ENCODE data around the gene RWDD3. TPM values are rescaled to one million over a fixed set of nuclear protein-coding genes. Genes with fewer than 3 reads are reported as not detected.

The RWDD3 gene
- total RNA-seq, 2 experiments from 2014 or later, result 14.3 to 14.5 TPM

- Mint-ChIP-seq H3K4me3 (no peak overlapping the region), H3K27ac (no peak overlapping the region), H3K4me1 (ENCODE audit: low read depth) (no peaks in the 10 kb centered on the region), H3K27me3 (peaks cover 13% of the 10 kb centered on the region), H3K9me3 (no peaks in the 10 kb centered on the region), H3K36me3 (ENCODE audit: low read depth) (no peaks in the 10 kb centered on the region)
- no peaks in the 10 kb centered on the region for H3K4me1 ChIP-seq (ENCODE audit: insufficient read depth, low read length)
- DNase-seq (no peak), ATAC-seq (ENCODE audit: poor library complexity) (no peak)
- TF ChIP-seq, protein P1, sequence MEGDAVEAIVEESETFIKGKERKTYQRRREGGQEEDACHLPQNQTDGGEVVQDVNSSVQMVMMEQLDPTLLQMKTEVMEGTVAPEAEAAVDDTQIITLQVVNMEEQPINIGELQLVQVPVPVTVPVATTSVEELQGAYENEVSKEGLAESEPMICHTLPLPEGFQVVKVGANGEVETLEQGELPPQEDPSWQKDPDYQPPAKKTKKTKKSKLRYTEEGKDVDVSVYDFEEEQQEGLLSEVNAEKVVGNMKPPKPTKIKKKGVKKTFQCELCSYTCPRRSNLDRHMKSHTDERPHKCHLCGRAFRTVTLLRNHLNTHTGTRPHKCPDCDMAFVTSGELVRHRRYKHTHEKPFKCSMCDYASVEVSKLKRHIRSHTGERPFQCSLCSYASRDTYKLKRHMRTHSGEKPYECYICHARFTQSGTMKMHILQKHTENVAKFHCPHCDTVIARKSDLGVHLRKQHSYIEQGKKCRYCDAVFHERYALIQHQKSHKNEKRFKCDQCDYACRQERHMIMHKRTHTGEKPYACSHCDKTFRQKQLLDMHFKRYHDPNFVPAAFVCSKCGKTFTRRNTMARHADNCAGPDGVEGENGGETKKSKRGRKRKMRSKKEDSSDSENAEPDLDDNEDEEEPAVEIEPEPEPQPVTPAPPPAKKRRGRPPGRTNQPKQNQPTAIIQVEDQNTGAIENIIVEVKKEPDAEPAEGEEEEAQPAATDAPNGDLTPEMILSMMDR (IDR thresholded peaks at IDR 0.05), result no peak
- no peaks in the 10 kb centered on the region for H3K9me3 ChIP-seq (ENCODE audit: control insufficient read depth in 1 of 2, insufficient read depth in 1 of 2, low read length in 2 of 2)
- no peak overlapping the region for H3K27ac ChIP-seq (ENCODE audit: low read depth in 1 of 2, low read length in 2 of 2)
- CTCF ChIA-PET, result no interaction called here
- H3K27me3 ChIP-seq (ENCODE audit: control insufficient read depth in 1 of 2, insufficient read depth in 2 of 2, low read length in 2 of 2), result no peaks in the 10 kb centered on the region
- no peaks in the 10 kb centered on the region for H3K36me3 ChIP-seq (ENCODE audit: insufficient read depth, low read length)
- POLR2A ChIA-PET, result no interaction called here
- intact Hi-C loops (cut with DNase I, micrococcal nuclease), result no loop called here
- no peak overlapping the region for H3K4me3 ChIP-seq (ENCODE audit: low read length)
These were observed 28.9 kb downstream of the RWDD3 start for GRCh38 chr1:95262913-95263312.

- H3K27ac ChIP-seq (ENCODE audit: low read depth in 1 of 2, low read length in 2 of 2), result no peak overlapping the region
- H3K36me3 ChIP-seq (ENCODE audit: insufficient read depth, low read length), result no peaks in the 10 kb centered on the region
- no peaks in the 10 kb centered on the region for H3K4me1 Mint-ChIP-seq (ENCODE audit: low read depth)
- H3K9me3 Mint-ChIP-seq, result no peaks in the 10 kb centered on the region
- H3K4me1 ChIP-seq (ENCODE audit: insufficient read depth, low read length), result no peaks in the 10 kb centered on the region
- ChIA-PET CTCF (no interaction called here), POLR2A (no interaction called here)
- H3K4me3 Mint-ChIP-seq, result no peak overlapping the region
- no peak overlapping the region for H3K27ac Mint-ChIP-seq
- DNase-seq (no peak), ATAC-seq (ENCODE audit: poor library complexity) (no peak)
- peaks cover 13% of the 10 kb centered on the region for H3K27me3 Mint-ChIP-seq
- H3K4me3 ChIP-seq (ENCODE audit: low read length), result no peak overlapping the region
- no peaks in the 10 kb centered on the region for H3K9me3 ChIP-seq (ENCODE audit: control insufficient read depth in 1 of 2, insufficient read depth in 1 of 2, low read length in 2 of 2)
- TF ChIP-seq, protein P1 (IDR thresholded peaks at IDR 0.05), result no peak
- no peaks in the 10 kb centered on the region for H3K36me3 Mint-ChIP-seq (ENCODE audit: low read depth)
- intact Hi-C loops (cut with DNase I, micrococcal nuclease), result no loop called here
- no peaks in the 10 kb centered on the region for H3K27me3 ChIP-seq (ENCODE audit: control insufficient read depth in 1 of 2, insufficient read depth in 2 of 2, low read length in 2 of 2)
These were observed 29.4 kb downstream of the RWDD3 start for GRCh38 chr1:95263450-95263849.

DNA sequence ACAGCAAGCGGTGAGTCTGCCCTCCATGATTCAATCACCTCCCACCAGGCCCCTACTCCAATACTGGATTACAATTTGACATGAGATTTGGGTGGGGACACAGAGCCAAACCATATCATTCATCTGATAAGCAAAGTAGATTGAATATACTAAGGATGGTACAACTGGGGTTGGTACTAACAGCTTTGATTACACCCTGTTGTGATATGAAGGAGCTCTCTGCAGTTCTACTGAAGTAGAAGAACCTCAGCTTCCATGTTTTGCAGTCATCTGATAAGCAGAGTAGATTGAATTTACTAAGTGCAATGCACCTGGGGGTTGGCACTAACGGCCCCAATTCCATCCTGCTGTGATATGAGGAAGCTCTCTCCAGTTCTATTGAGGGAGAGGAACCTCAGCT lies 31.1 kb downstream of the RWDD3 start:
- H3K4me1 ChIP-seq (ENCODE audit: insufficient read depth, low read length), result no peaks in the 10 kb centered on the region
- H3K9me3 Mint-ChIP-seq, result no peaks in the 10 kb centered on the region
- ATAC-seq (ENCODE audit: poor library complexity) (no peak), DNase-seq (no peak)
- H3K36me3 ChIP-seq (ENCODE audit: insufficient read depth, low read length), result no peaks in the 10 kb centered on the region
- no peak overlapping the region for H3K4me3 ChIP-seq (ENCODE audit: low read length)
- ChIA-PET CTCF (no interaction called here), POLR2A (no interaction called here)
- no peaks in the 10 kb centered on the region for H3K36me3 Mint-ChIP-seq (ENCODE audit: low read depth)
- no peak overlapping the region for H3K27ac ChIP-seq (ENCODE audit: low read depth in 1 of 2, low read length in 2 of 2)
- intact Hi-C loops (cut with DNase I, micrococcal nuclease), result no loop called here
- H3K27me3 ChIP-seq (ENCODE audit: control insufficient read depth in 1 of 2, insufficient read depth in 2 of 2, low read length in 2 of 2), result no peaks in the 10 kb centered on the region
- no peaks in the 10 kb centered on the region for H3K9me3 ChIP-seq (ENCODE audit: control insufficient read depth in 1 of 2, insufficient read depth in 1 of 2, low read length in 2 of 2)
- peaks cover 18% of the 10 kb centered on the region for H3K27me3 Mint-ChIP-seq
- no peak overlapping the region for H3K27ac Mint-ChIP-seq
- H3K4me3 Mint-ChIP-seq, result no peak overlapping the region
- TF ChIP-seq, protein P1 (IDR thresholded peaks at IDR 0.05), result no peak
- H3K4me1 Mint-ChIP-seq (ENCODE audit: low read depth), result no peaks in the 10 kb centered on the region
